GM10266 (cell line): ENCODE data around the gene HSPA14.
"Not testable (repeated sequence)": the region's sequence is repeated elsewhere in the genome, so short reads cannot be mapped to it uniquely, and the experiment has no call there.

Experiments
- DNase-seq: peaks from one replicate; pipeline ENCODE4 v3.0.0; 2012; ENCODE audit errors: extremely low spot score
- TF ChIP-seq, protein P1 (sequence below): IDR thresholded peaks from 2 replicates; pipeline ENCODE4 v1.5.1; 2012; ENCODE audit warnings: mild to moderate bottlenecking, low read depth; ENCODE audit not compliant: control insufficient read depth, insufficient read depth; ENCODE audit errors: missing control alignments

HSPA14 gene

DNA sequence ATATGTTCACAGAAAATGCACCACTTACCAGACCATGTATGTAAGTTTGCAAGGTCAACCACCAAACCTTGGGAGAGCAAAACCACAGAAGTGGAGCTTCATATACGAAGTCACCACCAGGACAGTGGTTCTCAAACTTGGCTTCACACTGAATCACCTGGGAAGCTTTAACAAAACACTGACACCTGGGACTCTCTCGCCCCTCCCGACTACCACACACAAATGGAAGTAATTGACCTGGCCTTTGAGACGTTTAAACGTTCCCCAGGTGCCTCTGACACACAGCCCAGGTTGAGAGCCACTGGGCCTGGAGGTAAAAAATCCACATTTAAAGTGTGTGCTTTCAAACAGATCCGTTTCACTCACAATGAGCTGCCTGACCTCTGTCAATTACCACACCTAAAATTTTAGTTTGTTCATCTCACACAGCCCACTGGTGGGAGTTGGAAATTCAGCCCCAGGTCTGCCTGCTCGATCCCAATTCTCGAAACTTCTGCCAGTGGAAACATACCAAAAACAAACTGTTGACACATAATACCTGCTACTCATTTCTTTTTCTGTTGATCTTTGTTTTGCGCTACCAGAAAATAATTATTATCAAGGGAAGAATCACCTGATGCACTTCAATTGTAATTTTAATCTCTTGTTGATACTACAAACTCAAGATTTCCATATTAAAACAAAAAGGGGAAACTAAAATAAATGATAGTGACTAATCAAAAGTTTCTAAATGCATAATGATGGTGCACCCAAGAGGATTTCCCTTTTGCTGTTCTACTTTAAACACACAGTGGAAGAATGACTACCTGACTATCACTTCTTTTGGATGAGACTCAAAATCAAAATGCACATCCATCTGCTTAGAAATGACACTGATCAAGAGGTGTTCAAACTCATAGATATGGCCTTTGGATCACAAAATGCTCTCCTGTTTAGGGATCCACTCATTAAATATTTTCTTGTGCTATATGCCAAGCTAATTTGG lies 26.8 kb upstream of the HSPA14 start:
- TF ChIP-seq, protein P1, sequence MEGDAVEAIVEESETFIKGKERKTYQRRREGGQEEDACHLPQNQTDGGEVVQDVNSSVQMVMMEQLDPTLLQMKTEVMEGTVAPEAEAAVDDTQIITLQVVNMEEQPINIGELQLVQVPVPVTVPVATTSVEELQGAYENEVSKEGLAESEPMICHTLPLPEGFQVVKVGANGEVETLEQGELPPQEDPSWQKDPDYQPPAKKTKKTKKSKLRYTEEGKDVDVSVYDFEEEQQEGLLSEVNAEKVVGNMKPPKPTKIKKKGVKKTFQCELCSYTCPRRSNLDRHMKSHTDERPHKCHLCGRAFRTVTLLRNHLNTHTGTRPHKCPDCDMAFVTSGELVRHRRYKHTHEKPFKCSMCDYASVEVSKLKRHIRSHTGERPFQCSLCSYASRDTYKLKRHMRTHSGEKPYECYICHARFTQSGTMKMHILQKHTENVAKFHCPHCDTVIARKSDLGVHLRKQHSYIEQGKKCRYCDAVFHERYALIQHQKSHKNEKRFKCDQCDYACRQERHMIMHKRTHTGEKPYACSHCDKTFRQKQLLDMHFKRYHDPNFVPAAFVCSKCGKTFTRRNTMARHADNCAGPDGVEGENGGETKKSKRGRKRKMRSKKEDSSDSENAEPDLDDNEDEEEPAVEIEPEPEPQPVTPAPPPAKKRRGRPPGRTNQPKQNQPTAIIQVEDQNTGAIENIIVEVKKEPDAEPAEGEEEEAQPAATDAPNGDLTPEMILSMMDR, result no peak
- no peak for DNase-seq

GRCh38 chr10:14812271-14812670 lies 25.8 kb upstream of the HSPA14 start:
- no peak for DNase-seq
- TF ChIP-seq, protein P1, result no peak

GRCh38 chr10:14815681-14816080 lies 22.4 kb upstream of the HSPA14 start:
- DNase-seq, result no peak
- TF ChIP-seq, protein P1, result no peak

- not testable (repeated sequence) for DNase-seq
Measured at GRCh38 chr10:14816717-14817116, 21.4 kb upstream of the HSPA14 start.

DNA sequence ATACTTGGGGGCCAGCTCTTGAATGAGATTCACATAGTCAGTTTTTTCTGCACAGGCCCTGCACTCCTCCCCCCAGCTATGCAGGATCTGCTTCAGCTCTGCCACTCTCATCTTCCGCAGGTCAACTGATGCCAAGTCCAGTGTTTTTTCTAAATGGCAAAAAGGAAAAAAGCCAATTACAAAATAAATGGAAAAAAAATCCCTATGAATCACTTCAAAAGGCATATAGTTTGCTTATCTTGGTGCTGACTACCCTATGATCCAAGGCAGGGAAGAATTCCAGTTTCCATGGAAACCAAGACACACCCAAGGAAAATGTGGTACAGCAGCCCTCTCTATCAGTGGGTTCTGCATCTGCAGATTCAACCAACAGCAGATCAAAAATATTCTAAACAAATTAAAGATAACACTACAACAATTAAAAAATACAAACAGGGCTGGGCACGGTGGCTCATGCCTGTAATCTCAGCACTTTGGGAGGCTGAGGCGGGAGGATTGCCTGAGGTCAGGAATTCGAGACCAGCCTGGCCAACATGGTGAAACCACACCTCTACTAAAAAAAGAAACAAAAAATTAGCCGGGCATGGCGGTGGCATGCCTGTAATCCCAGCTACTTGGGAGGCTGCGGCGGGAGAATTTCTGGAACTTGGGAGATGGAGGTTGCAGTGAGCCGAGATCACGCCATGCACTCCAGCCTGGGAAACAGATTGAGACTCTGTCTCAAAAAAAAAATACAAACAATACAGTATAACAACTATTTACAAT lies 17.9 kb upstream of the HSPA14 start:
- TF ChIP-seq, protein P1, result no peak
- DNase-seq, result no peak

DNA sequence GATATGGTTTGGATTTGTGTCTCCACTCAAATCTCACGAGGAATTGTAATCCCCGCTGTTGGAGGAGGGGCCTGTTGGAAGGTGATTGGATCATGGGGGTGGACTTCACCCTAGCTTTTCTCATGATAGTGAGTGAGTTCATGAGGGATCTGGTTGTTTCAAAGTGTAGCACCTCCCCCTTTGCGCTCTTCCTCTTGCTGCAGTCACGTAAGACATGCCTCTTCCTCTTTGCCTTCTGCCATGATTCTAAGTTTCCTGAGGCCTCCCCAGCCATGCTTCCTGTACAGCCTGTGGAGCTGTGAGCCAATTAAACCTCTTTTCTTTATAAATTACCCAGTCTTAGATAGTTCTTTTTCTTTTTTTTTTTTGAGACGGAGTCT lies 17.3 kb upstream of the HSPA14 start:
- DNase-seq, result no peak
- TF ChIP-seq, protein P1, result no peak

- TF ChIP-seq, protein P1, result no peak
- no peak for DNase-seq
Measured at GRCh38 chr10:14821635-14822375, 16.3 kb upstream of the HSPA14 start.
